H9 (cell line): ENCODE measurements around the gene CD68. TPM values are rescaled to one million over a fixed set of nuclear protein-coding genes. Genes with fewer than 3 reads are reported as not detected.

Source experiments
- DNase-seq: peaks from one replicate; pipeline ENCODE4 v3.0.0-alpha.2; 2017
- H2AFZ ChIP-seq: one replicate; pipeline ENCODE4 v1.6.1; 2013; ENCODE audit warnings: mild to moderate bottlenecking, low read length, control low read depth, moderate library complexity
- H2AK5ac ChIP-seq: 2 replicates; pipeline ENCODE4 v1.6.1; 2013; ENCODE audit warnings: low read length, control low read depth, mixed read lengths; ENCODE audit not compliant: insufficient read length
- H2BK120ac ChIP-seq: one replicate; pipeline ENCODE4 v1.6.1; 2013; ENCODE audit warnings: low read depth, mild to moderate bottlenecking, low read length, control low read depth, inconsistent platforms; ENCODE audit not compliant: poor library complexity, severe bottlenecking
- H2BK12ac ChIP-seq: 2 replicates; pipeline ENCODE4 v1.6.1; 2013; ENCODE audit warnings: low read length, control low read depth, mixed read lengths, low read depth; ENCODE audit not compliant: insufficient read length
- H2BK15ac ChIP-seq: 2 replicates; pipeline ENCODE4 v1.6.1; 2013; ENCODE audit warnings: low read depth, low read length, control low read depth
- H2BK20ac ChIP-seq: one replicate; pipeline ENCODE4 v1.6.1; 2013; ENCODE audit warnings: low read depth, mild to moderate bottlenecking, low read length, control low read depth, inconsistent platforms; ENCODE audit not compliant: poor library complexity, severe bottlenecking
- H2BK5ac ChIP-seq: 2 replicates; pipeline ENCODE4 v1.6.1; 2013; ENCODE audit warnings: low read length, control low read depth, mixed read lengths; ENCODE audit not compliant: insufficient read length
- H3K14ac ChIP-seq: 2 replicates; pipeline ENCODE4 v1.6.1; 2013; ENCODE audit warnings: low read length, control low read depth; ENCODE audit not compliant: insufficient read depth
- H3K18ac ChIP-seq: 2 replicates; pipeline ENCODE4 v1.6.1; 2013; ENCODE audit warnings: low read depth, mild to moderate bottlenecking, mixed read lengths, low read length, control low read depth; ENCODE audit not compliant: insufficient read length
- H3K23ac ChIP-seq: 2 replicates; pipeline ENCODE4 v1.6.1; 2013; ENCODE audit warnings: low read length, control low read depth, mixed read lengths, low read depth; ENCODE audit not compliant: insufficient read length
- H3K23me2 ChIP-seq: 2 replicates; pipeline ENCODE4 v1.6.1; 2013; ENCODE audit warnings: low read depth, mild to moderate bottlenecking, mixed read lengths, low read length, control low read depth; ENCODE audit not compliant: insufficient read length, poor library complexity, severe bottlenecking
- H3K27ac ChIP-seq: 2 replicates; pipeline ENCODE4 v1.5.1; 2013; ENCODE audit warnings: low read length, control low read depth, mixed read lengths, low read depth; ENCODE audit not compliant: insufficient read length
- H3K27me3 ChIP-seq: 2 replicates; pipeline ENCODE4 v1.6.1; 2013; ENCODE audit warnings: low read length, control low read depth, inconsistent platforms; ENCODE audit not compliant: insufficient read depth
- H3K4ac ChIP-seq: 2 replicates; pipeline ENCODE4 v1.6.1; 2013; ENCODE audit warnings: low read depth, mild to moderate bottlenecking, control low read depth, inconsistent platforms, low read length, moderate library complexity
- H3K4me1 ChIP-seq: 2 replicates; pipeline ENCODE4 v1.6.1; 2013; ENCODE audit warnings: low read length, control low read depth, inconsistent platforms; ENCODE audit not compliant: insufficient read depth
- H3K4me2 ChIP-seq: 2 replicates; pipeline ENCODE4 v1.6.1; 2013; ENCODE audit warnings: low read length, control low read depth, mixed read lengths; ENCODE audit not compliant: insufficient read length, insufficient read depth
- H3K56ac ChIP-seq: 2 replicates; pipeline ENCODE4 v1.6.1; 2013; ENCODE audit warnings: low read depth, mild to moderate bottlenecking, mixed read lengths, low read length, control low read depth; ENCODE audit not compliant: insufficient read length
- H3K79me1 ChIP-seq: 2 replicates; pipeline ENCODE4 v1.6.1; 2013; ENCODE audit warnings: low read depth, mild to moderate bottlenecking, moderate library complexity, low read length, control low read depth, inconsistent platforms; ENCODE audit not compliant: insufficient read depth, poor library complexity, severe bottlenecking
- H3K79me2 ChIP-seq: 2 replicates; pipeline ENCODE4 v1.6.1; 2013; ENCODE audit warnings: low read length, control low read depth, inconsistent platforms; ENCODE audit not compliant: insufficient read depth
- H3K9ac ChIP-seq: 2 replicates; pipeline ENCODE4 v1.6.1; 2013; ENCODE audit warnings: low read length, control low read depth, mixed read lengths; ENCODE audit not compliant: insufficient read length; ENCODE audit errors: extremely low read depth
- H3K9me3 ChIP-seq: one replicate; pipeline ENCODE4 v1.6.1; 2013; ENCODE audit warnings: low read depth, low read length, inconsistent platforms; ENCODE audit not compliant: control insufficient read depth
- H3T11ph ChIP-seq: one replicate; pipeline ENCODE4 v1.6.1; 2013; ENCODE audit warnings: mild to moderate bottlenecking, low read length, control low read depth, inconsistent platforms
- H4K20me1 ChIP-seq: one replicate; pipeline ENCODE4 v1.6.1; 2013; ENCODE audit not compliant: control insufficient read depth, insufficient read length, insufficient read depth
- H4K5ac ChIP-seq: 2 replicates; pipeline ENCODE4 v1.6.1; 2013; ENCODE audit warnings: low read depth, mild to moderate bottlenecking, mixed read lengths, low read length, control low read depth; ENCODE audit not compliant: insufficient read length
- H4K8ac ChIP-seq: replicated peaks from 2 replicates; pipeline ENCODE4 v1.6.1; 2013; ENCODE audit warnings: low read length, control low read depth, mixed read lengths, low read depth; ENCODE audit not compliant: insufficient read length
- H4K91ac ChIP-seq: 2 replicates; pipeline ENCODE4 v1.6.1; 2013; ENCODE audit warnings: low read depth, mild to moderate bottlenecking, moderate library complexity, mixed read lengths, low read length, control low read depth; ENCODE audit not compliant: insufficient read length
- H3K27ac Mint-ChIP-seq, 3 experiments: 2 replicates in 2 of 3; 3 replicates in 1 of 3; pipeline ENCODE4 v1.8.0; 2020 to 2021; ENCODE audit warnings: mixed read lengths in 3 of 3, mild to moderate bottlenecking in 1 of 3, moderate library complexity in 1 of 3
- H3K27me3 Mint-ChIP-seq: 2 replicates; pipeline ENCODE4 v1.8.0; 2021; ENCODE audit warnings: low read depth, mild to moderate bottlenecking, moderate library complexity, mixed read lengths
- H3K36me3 Mint-ChIP-seq, 3 experiments: 2 replicates in 2 of 3; 3 replicates in 1 of 3; pipeline ENCODE4 v1.8.0; 2020 to 2021; ENCODE audit warnings: low read depth in 3 of 3, mixed read lengths in 3 of 3; ENCODE audit not compliant: insufficient read depth in 1 of 3
- H3K4me1 Mint-ChIP-seq, 2 experiments: 2 replicates each; pipeline ENCODE4 v1.8.0; 2020; ENCODE audit warnings: mixed read lengths in 2 of 2
- H3K4me3 Mint-ChIP-seq, 2 experiments: 2 replicates in 1 of 2; 3 replicates in 1 of 2; pipeline ENCODE4 v1.8.0; 2020 to 2021; ENCODE audit warnings: mild to moderate bottlenecking in 2 of 2, mixed read lengths in 2 of 2, moderate library complexity in 1 of 2
- H3K9me3 Mint-ChIP-seq, 2 experiments: 2 replicates in 1 of 2; 3 replicates in 1 of 2; pipeline ENCODE4 v1.8.0; 2020; ENCODE audit warnings: mild to moderate bottlenecking in 2 of 2, mixed read lengths in 2 of 2, moderate library complexity in 1 of 2
- WGBS: extraction: QIAGEN DNeasy Blood & Tissue Kit; methylation state at CpG from one replicate; pipeline ENCODE4 v1.1.7; 2013; ENCODE audit warnings: missing lambda C conversion rate, low lambda C conversion rate, mixed read lengths; ENCODE audit not compliant: insufficient read length; ENCODE audit errors: extremely low coverage; 5-methylcytosine and 5-hydroxymethylcytosine counted together
- total RNA-seq: library from RNA; stranded (reverse); gene quantifications from 2 replicates; pipeline ENCODE4 v1.2.1, GENCODE V29; 2021
- TF ChIP-seq, protein P1 (sequence below): fragments of 200-600 bp; sonication (generic); conservative IDR thresholded peaks from 3 replicates; pipeline ENCODE4 v1.8.0; 2021; ENCODE audit warnings: antibody characterized with exemption, mild to moderate bottlenecking

CD68 gene
- total RNA-seq, 1 experiment from 2014 or later = 0.42 TPM

DNA sequence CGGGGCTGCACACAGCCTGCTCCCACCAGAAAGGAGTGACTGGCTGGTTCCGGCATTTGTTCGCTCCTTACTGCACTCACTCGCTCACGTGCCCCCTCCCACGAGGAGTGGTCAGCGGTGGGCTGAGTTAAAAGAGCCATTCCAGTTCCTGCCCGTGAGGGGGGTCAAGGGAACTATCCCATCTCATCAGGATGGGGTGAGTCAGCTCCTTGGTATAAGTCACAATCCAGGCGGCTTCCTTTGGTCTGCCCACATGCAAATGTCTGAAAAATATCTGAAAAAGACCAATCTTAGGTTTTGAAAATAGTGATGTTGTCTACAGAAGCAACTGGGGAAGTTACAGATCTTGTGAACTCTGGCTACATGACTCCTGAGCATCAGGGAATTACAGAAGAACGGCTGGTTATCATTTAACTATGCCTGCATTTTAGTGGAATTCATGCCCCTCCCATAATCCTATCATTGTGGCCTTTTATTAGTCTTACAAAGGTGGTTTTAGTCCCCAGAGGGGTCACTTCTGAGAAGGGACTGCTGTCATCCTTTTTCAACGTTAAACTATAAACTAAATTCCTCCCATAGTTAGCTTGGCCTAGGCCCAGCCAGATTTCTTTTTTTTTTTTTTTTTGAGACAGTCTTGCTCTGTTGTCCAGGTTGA, 40.4 kb upstream of the CD68 start:
- no peak overlapping the region for H4K5ac ChIP-seq
- Mint-ChIP-seq H3K27ac (peak overlapping the region in 1 of 3 experiments; percentile 57; a peak in 1 of 7 replicates), H3K4me1 (peaks cover 0 to 5% of the 10 kb centered on the region in 2 experiments; a peak in 2 of 4 replicates), H3K4me3 (no peak overlapping the region), H3K27me3 (peaks cover 27% of the 10 kb centered on the region), H3K9me3 (peaks cover 0 to 6% of the 10 kb centered on the region in 2 experiments; a peak in 4 of 5 replicates), H3K36me3 (no peaks in the 10 kb centered on the region; a peak in 1 of 7 replicates)
- H3K23me2 ChIP-seq = no peaks in the 10 kb centered on the region
- H2AFZ ChIP-seq = no peak overlapping the region
- WGBS = no CpG with 5 or more reads among the region's 11 CpGs
- no peak overlapping the region for H3K18ac ChIP-seq
- no peak overlapping the region for H3K23ac ChIP-seq
- H2BK20ac ChIP-seq = no peak overlapping the region
- H3K27me3 ChIP-seq = 0 out of 2 replicates have a peak, but pooled peaks cover under 1% of the 10 kb centered on the region
- DNase-seq = no peak
- no peak overlapping the region for H4K91ac ChIP-seq
- H2BK12ac ChIP-seq = no peak overlapping the region
- H2BK5ac ChIP-seq = no peak overlapping the region
- H4K8ac ChIP-seq = no peak overlapping the region
- no peaks in the 10 kb centered on the region for H3K79me1 ChIP-seq
- H2AK5ac ChIP-seq = no peak overlapping the region
- TF ChIP-seq, protein P1, sequence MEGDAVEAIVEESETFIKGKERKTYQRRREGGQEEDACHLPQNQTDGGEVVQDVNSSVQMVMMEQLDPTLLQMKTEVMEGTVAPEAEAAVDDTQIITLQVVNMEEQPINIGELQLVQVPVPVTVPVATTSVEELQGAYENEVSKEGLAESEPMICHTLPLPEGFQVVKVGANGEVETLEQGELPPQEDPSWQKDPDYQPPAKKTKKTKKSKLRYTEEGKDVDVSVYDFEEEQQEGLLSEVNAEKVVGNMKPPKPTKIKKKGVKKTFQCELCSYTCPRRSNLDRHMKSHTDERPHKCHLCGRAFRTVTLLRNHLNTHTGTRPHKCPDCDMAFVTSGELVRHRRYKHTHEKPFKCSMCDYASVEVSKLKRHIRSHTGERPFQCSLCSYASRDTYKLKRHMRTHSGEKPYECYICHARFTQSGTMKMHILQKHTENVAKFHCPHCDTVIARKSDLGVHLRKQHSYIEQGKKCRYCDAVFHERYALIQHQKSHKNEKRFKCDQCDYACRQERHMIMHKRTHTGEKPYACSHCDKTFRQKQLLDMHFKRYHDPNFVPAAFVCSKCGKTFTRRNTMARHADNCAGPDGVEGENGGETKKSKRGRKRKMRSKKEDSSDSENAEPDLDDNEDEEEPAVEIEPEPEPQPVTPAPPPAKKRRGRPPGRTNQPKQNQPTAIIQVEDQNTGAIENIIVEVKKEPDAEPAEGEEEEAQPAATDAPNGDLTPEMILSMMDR = no peak
- H2BK120ac ChIP-seq = no peak overlapping the region
- no peaks in the 10 kb centered on the region for H4K20me1 ChIP-seq
- H3K4me2 ChIP-seq = no peak overlapping the region
- H3K79me2 ChIP-seq = no peaks in the 10 kb centered on the region
- no peak overlapping the region for H3K27ac ChIP-seq
- no peak overlapping the region for H3K4ac ChIP-seq
- H3K9ac ChIP-seq = no peak overlapping the region
- H3T11ph ChIP-seq = no peak overlapping the region
- H3K9me3 ChIP-seq = no peaks in the 10 kb centered on the region
- H2BK15ac ChIP-seq = no peak overlapping the region
- H3K14ac ChIP-seq = no peak overlapping the region
- no peaks in the 10 kb centered on the region for H3K4me1 ChIP-seq
- H3K56ac ChIP-seq = no peak overlapping the region
